Stimulated activated CD4-positive, alpha-beta T cell treated with anti-CD3 and anti-CD28 coated beads, TNF-alpha, amount 100 ng/mL, for 48 hours (primary cell): ENCODE measurements around the gene PET100.

ENCODE experiments used
- DNase-seq, 3 donors: peaks; one replicate each; pipeline ENCODE4 v3.0.0-alpha.2; 2020; ENCODE audit warnings: low read depth in 3 of 3

The PET100 gene

GRCh38 chr19:7679771-7680605 is 50.4 kb downstream of the PET100 start:
- DNase-seq: no peak

GRCh38 chr19:7680606-7681339 is 51.2 kb downstream of the PET100 start, which contains the start of gene TRAPPC5:
TSS of gene TRAPPC5 (plus strand) at chr19:7680833. CDS start at chr19:7682254, 1,421 bp downstream.
- DNase-seq: peak; percentile 69 to 82 (median 69)
